NK-92 (cell line): Measurements from ENCODE around the gene C20orf144.

Experiments used
- DNase-seq: peaks from one replicate; lab custom pipeline; 2025; ENCODE audit not compliant: unreplicated experiment; lab: John Stamatoyannopoulos, UW

Gene C20orf144

DNA sequence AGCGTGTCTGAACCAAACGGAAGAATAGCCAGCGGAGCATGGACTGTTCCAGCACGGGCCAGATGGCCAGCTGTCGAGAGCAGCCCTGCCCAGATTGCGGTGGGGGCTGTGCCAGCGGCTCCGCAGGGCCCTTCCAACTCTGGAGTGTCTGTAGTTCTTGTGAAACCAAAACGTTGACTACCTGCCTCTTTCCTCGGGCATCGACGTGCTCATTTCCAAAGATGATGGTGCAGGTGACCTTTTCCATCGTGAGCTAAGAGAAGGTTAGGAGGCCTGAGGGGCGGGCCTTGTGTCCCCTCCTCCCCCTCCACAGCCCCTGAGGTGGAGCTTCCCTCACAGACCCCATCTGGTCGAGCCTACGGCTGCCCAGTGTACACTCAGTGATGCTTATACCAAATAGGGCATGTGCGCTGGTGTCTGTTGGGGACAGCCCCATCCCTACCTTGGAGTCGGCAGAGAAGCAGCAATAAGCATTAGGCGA lies 12.9 kb upstream of the C20orf144 start:
- DNase-seq = no peak

DNA sequence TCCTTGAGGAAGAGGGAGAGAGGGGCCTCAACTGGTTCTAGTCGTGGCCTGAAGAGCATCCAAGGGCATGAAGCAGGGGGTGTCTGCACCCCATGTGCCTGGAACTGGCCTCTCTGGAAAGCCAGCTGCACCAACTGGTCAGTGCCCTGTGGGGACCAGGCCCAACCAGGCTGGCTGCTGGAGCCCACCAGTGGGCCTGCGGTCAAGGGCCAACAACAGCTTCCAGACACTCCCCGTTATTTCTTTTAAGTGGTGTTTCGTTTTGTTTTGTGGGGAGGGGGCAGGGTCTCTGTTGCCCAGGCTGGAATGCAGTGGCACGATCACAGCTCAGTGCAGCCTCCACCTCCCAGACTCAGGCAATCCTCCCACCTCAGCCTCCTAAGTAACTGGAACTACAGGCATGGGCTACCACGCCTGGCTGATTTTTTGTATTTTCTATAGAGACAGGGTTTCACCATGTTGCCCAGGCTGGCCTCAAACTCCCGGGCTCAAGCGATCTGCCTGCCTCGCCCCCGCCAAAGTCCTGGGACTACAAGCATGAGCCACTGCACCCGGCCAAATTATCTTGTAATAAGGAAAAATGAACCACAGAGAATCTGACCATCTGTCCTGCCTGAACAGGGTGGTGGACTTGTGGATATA lies 11.9 kb upstream of the C20orf144 start:
- DNase-seq = no peak

DNA sequence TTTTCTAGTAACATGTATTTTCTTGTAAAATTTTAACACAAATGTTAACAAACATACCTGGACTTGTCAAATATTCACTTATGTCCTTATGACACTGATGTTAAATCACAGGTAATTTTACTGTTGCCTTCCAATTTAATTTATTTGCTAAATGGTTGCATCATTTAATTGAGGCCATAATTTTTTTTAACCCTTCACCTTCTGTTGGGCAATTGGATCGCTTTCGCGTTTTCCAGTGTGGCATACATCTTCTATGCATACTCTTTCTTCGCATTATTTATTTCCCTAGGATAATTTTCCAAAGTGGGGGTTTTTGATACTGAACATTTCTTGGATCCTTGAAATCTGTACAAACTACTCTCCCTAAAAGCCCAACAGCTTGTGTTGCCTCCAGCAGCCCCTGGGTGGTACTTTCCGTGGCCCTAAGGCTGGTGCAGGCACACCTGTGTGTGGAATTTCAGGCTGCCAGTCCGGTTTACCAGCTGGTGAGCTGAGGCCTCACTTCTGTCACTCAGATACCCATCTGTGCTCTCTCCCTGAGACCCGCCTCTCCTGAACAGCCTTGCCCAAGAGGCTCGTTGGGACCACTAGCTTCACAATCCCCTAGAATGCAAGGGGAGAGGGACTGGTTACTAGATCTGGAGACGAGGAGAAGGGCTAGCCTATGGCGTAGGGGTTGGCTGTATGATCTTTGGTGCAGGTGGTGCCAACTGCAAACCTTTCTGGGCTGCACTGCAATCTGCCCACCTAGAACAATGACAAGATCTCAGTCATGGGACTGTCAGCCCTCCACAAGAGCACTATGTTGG lies 11.2 kb upstream of the C20orf144 start:
- DNase-seq = no peak

DNA sequence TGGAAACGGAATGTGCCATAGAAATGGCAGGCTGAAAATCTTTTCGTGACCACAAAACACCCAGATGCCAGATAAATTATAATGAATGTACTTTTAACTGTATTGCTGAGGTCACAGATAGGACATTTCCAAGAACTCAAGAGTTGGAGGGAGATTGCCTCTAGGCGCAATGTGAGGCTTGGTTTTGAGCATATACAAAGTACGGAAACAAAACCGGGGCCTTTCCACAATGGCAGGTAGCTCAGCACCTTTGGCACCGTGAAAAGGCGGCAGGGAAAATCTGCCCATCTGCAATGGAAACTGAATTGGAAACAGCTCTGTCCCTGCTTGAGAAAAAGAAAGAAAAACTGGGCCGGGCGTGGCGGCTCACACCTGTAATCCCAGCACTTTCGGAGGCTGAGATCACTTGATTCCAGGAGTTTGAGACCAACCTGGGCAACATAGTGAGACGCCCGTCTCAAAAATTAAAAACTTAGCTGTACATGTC lies 10.5 kb upstream of the C20orf144 start:
- no peak for DNase-seq

DNA sequence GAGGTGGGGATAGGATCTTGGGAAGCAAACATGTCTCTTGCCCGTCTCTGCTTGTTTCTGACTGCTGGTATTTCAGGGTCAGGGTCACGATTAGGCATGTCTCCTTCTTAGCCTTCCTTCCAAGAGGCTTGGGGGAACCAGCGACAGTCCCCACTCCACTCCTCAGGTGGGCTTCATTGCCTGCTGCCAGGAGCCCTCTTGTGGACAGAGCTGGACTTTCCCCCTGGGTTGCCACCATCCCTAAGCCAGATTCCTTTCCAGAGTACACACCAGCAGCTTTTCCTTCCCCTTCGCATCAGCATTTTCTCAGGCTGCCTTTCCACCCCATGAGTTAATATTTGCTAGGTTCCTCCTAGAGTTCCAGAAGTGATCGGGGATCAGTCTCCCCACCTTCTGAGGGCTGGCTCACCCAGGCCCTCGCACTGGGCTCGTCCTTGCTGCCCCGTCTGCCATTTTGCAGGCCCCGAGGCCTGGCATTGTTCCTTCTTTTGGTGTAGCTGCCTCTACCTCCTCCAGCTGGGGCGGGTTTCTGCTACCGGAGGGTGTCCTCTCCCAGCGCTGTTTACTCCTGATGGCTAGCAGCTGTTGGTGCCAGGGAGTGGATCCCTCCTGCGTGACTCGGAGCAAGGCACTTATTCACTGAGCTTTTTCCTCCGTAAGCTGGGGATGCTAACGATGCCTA lies 8.8 kb upstream of the C20orf144 start:
- DNase-seq = no peak

DNA sequence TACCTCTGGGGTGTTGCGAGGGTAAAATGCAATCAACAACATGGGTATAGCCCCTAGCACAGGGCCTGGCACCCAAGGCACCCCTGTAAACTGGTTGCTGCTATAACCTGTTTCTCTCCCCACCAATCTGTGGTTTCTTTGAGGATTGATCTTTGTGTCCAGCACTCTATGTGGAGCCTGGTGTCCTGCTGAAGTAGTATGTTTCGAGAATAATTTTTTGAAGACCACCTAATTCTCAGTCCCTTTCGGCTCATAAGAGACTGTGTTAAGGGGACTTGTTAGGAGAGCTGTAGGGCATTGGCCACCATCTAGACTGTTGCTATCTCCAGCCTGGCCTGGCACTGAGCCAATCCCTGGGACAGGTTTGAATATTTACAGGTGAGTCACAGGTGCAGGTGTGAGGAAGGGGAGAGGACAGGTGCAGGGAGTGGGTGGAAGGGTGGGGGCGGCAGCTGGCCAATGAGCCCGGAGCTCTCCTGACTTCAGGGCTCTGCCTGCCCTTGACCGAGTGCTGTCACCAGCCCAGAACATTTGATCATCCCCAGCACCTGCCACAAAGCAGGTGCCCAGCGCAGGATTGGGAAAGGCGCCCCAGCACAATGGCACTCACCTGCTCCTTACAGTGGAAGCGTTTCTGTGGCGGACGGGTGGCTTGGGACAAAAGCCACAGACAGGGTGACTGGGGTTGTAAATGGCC lies 8.1 kb upstream of the C20orf144 start:
- no peak for DNase-seq

DNA sequence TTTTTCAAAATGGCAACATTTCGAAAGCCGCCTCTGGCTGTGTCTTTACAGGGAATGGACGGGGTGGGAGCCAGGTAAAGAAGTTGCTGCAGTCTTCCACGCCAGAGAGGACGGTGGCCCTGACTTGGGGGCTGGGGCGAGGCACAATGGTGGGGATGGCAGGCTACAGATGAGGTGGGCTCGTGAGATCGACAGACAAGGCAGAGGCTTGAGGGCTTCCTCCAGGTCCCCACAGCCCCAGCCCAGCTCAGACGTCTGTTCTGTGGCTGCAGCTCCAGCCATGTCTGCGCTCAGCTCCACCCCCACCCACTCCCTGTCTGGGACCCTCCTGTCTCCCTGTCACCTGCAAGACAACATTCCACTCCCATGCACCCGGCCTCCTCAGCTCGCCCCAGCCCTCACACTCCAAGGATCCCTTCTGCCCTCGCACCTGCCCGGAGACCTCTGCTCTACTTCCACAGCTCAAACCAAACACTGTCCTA lies 7.4 kb upstream of the C20orf144 start:
- no peak for DNase-seq

DNA sequence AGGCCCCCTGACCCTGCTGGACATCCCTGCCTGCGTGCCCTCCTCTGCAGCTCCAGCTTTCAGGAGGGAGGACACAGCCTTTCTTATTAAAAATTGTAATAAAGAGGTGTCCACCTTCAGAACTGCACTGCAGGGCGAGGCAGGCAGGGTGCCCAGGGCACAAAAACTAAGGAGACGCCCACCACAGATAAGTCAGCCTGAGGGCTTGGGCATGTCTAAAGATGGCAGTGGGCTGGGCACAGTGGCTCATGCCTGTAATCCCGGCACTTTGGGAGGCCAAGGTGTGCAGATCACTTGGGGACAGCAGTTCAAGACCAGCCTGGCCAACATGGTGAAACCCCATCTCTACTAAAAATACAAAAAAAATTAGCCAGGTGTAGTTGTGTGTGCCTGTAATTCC lies 7.0 kb upstream of the C20orf144 start:
- no peak for DNase-seq

DNA sequence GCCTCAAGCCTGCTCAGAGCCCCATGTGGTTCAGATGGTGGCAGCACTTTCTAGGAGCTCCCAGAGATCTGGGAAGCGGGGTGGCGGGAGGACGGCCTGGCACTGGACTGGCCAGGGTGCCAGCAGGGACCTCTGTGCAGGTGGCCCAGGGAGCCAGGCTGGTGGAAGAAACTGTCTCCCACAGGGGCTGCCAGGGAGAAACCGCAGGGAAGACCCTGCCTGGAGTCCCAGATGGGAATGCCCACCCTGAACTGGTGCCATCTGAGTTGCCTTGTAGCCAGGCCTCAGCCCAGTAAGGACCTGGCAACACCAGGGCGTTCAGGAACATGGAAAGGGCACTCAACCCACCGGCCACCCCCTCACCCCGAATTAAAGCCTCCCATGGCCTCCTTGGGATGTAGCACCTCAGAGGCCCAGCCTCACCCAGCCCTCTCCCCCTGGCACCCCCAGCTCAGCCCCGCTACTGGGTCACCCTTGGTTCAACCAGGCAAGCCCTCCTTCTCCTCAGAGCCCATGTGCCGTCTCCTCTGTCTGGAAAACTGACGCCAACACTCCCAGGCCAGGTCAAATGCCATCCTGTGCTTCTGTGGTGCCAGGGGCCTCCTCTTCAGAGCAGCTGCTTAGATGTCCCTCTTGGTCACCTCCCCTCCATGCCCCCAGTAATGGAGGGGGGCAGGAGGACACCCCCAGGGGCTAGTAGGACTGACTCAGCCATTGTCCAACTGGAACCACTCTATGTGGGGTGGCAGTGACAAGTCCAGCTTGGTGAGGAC lies 5.9 kb upstream of the C20orf144 start:
- no peak for DNase-seq

DNA sequence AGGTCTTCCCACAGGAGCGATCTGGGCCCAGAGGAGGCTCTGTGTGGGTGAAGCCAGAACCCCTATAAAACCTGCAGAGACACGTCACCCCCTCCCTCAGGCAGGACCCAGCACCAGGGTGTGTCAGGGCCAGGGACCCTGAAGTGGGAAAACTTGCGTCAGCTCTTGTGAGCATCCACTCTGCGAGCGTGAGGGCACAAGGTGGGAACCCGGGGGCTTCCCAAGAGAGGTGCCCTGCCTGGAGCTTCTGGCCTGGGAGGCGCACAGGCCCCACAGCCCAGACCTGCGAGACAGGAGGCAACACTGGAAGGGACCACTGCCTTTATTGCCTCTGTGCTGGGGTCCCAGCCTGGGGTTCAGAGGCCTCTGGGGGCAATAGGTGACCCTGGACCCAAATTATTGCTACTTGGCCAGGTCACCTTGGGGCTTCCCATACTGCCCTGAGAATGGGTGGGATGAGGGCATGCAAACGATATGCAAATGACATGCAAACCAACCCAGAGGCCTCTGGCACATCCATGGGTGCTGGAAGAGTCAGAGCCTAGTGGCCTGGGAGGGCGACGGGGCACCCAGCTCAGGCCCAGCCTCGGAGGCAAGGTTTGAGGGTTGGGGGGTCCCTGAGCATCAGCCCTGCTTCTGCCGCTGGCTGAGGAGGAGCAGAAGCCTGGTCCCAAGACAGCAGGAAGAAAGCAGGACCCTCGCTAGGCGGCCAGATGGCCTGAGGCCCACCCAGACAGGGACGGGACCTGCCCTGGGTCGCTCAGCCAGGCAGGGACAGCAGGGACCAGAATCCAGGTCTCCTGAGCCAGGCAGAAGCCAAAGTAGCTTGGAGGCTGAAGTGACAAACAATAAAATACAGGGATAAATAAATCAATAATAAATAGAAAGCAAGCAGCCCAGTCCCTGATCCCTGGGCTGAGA lies 5.1 kb upstream of the C20orf144 start:
- DNase-seq = no peak

DNA sequence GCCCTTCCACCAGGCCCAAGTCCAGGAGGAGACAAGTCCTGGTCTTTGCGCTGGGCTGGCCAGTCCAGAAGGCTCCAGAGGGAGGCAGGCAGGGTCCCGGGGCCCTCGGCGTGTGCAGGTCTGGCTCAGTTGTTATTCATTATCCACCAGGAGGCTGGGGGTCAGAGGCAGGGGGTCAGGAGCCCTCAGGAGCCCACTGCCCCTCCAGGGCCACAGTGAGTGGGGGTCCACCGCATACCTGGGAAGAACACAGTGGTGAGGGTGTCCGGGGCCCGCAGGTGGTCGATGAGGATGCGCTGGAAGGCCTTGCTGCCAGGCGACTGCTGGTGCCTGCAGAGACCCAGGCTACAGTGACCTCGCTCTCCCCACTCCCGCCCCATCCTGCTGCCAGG lies 4.4 kb upstream of the C20orf144 start:
- DNase-seq = no peak

DNA sequence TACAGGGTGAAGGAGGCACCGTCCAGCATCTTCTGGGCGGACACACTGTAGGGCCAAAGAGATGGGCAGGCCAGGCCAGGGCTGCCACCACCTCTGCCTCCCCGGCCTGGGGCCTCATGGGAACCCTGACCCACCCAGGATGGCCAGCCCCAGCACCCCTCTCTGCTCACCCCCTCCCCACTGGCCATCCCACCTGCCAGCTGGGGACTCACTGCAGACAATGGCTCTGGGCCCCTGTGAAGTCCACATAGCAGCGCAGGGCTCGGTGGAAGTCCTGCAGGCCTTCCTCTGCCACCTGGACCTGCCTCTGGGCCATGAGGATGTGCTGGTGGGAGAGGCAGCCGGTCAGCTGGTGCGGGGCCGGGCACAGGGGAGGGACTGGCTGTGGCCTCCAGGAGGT lies 3.6 kb upstream of the C20orf144 start:
- no peak for DNase-seq

DNA sequence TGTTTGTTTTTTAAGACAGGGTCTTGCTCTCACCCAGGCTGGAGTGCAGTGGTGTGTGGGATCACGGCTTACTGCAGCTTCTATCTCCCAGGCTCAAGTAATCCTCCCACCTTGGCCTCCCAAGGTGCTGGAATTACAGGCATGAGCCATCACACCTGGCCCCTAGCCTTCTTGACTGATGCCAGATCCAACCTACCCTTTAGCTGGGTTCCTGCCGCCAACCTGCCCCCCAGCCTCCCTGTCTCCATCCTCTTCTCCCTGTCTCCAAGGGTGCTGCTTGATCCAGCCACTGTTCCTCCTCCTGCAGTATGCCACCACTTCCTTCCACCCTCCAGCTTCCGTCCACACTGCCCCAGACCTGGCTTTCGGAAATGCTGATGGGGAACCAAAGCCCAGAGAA lies 3.2 kb upstream of the C20orf144 start:
- DNase-seq = no peak

DNA sequence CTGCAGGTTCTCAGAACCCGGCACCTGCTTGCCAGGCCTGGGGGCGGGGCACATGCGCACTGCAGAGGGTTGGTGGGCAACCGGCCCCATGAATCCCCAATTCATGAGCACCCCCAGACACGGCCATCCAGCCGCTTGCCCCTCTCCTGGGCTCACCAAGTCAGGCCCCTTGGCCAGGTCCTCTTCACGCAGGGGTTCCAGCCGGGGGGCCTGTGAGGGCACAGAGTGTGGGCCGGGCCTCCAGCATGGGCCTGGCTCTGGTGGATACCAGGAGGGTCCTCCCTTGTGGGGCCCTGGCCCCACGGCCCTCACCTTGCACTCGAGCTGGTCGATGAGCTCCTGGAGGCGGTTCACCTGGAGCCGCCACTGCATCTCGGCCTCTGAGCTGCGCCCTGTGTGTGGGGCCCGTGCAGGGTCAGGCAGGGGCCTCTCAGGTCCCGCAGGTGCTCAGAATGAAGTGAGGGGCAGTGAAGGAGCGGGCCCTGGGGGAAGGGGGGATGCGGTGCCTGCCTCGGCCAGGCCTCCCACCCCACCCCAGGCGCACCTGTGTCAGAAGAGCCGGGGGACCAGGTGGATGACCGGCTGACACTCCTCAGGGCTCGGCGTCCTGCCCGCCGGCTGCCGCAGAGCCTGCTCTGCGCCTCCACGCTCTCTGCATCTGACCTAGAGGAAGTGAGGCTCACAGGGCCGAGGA lies 2.6 kb upstream of the C20orf144 start:
- no peak for DNase-seq

DNA sequence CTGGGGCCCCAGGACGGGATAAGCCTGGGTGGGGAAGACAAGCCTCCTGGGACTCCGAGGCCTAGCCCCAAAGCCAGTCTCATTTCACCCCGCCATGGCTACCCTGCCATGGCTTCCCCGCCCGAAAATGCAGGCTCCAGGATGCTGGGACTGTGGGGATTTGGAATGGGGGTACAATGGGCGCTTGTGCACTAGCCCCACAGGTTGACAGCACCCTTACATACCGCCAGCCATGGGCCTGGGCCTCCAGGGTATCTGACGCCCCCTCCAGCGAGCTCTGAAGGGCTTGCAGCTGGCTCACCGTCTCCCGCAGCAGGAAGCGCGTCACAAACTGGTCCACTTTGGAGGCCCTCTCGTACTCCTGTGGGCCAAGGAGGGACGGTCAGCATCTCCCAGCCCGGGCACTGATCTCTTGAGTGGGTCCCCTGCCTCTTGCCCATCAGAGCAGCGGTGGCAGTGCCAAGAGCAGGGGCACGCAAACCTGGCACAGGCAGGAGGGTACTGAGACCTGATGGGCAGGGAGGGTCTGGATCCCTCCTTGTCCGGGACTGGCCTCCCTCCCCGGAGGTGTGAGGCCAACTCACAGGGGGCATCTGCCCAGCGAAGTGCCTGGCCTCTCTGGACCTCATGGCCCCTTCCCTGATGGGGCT lies 2.0 kb upstream of the C20orf144 start:
- DNase-seq = no peak

DNA sequence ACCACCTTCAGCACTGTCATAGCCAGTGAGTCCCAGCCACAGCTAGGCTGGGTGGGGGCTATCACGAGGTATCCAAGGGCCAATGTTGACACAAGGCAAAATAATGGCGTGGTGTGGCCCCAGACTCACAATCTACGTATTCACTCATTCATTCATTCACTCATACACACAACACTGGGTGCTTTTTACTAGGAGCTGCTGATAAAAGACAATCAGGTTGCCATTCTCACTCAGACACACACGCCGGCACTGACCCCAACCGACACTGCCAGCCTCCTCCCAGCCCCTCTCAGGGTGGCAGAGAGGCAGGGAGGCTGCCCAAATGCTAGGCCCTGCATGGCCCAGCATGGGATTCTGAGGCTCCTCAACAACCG lies 1.5 kb upstream of the C20orf144 start:
- DNase-seq = no peak

DNA sequence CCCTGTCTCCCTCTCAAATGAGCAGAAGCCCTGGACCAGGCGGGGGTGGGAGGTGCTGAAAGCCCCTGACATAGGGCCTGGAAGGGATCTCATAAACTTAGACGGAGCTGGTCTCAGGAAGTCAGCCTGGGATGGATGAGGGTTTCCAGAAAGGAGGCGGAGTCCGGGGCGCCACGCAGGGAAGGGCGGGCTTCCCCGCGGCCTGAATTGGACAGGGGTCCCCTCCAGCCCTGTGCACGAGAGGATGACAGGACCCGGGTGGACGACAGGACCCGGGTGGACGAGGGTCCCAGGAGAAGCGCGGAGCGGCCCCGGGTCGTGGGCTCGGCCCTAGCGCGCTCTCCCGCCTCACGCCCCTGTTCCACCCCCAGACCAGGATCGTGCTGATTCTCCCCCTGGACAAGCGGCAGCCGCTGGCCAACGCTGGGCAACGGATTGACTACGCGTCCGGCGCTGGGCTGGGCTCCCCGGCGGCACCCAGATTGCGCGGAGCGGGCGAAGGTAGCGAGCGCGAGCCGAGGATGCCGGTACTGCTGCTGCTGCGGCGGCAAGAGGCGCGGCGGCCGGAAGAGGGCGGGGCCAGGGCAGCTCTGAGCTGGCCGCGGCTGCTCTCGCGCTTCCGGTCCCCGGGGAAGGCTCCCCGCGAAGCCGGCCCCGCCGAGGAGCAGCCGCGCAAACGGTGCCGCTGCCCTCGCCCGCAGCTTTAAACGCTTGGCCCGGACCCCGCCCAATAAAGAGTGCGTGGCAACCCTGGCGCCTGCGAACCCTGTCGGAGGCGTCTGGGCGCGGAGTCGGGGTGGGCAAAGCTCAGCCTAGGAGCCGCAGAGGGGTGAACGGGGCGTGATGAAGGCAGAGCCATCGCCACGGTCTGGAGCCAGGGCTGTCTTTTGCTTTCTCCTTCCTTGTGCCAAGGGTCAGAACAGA lies 1.3 kb downstream of the C20orf144 start:
- DNase-seq = no peak
